Upper lobe of left lung (tissue), 4 donors: Measurements from ENCODE around the gene PCSK6.

ENCODE experiments used
- EP300 ChIP-seq, 4 donors: sonication (generic); formaldehyde crosslinking; IDR thresholded peaks; one replicate each; pipeline ENCODE4 v1.5.1; 2017; ENCODE audit warnings: antibody characterized with exemption in 4 of 4, control low read depth in 2 of 4
- POLR2AphosphoS5 ChIP-seq, 2 donors: sonication (generic); formaldehyde crosslinking; IDR thresholded peaks; one replicate each; pipeline ENCODE4 v1.5.1; 2017; ENCODE audit warnings: antibody characterized with exemption in 2 of 2
- TF ChIP-seq, protein P1 (sequence below), 6 experiments: fragments of 450-650 bp in 4 of 6; fragments of 200-600 bp in 2 of 6; sonication (generic) in 2 of 6; IDR thresholded peaks; one replicate each; pipeline ENCODE4 v1.5.1; 2016 to 2019; ENCODE audit warnings: antibody characterized with exemption in 6 of 6

DNA sequence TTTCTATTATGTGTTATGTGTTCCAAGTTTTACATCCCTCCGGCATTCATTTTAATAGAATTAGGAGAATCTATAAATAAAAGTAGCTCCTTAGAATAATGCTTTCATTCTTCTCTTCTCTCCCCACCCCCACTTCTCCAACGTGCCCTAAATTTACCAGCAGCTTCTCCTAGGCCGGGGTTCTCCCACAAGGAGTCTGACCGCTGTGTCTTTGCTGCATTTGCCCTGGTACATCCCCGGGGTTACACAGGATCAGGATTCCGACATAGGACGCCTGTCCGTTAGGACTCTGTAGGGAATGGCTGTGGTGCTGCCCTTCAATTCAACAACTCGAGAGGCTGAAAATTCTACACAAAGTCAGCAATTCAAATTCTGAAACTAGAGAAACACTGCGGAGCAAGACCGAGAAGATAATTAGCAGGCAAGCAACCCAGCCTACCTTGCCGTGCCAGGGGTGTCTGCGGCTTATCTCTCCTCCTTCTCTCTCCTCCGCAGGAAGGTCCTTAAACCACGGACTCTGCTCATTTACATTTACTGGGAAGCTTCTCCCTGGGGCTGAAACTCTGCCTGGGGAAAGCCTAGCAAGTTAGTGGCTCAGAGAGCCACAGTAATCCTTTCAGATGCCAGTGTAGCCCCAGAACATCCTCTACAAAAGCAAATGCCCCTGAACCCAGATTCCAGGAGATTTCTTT lies 18.8 kb downstream of the PCSK6 start:
- no peak for TF ChIP-seq EP300 (IDR thresholded peaks at IDR 0.05)
- TF ChIP-seq POLR2AphosphoS5 (IDR thresholded peaks at IDR 0.05): no peak
- TF ChIP-seq, protein P1, sequence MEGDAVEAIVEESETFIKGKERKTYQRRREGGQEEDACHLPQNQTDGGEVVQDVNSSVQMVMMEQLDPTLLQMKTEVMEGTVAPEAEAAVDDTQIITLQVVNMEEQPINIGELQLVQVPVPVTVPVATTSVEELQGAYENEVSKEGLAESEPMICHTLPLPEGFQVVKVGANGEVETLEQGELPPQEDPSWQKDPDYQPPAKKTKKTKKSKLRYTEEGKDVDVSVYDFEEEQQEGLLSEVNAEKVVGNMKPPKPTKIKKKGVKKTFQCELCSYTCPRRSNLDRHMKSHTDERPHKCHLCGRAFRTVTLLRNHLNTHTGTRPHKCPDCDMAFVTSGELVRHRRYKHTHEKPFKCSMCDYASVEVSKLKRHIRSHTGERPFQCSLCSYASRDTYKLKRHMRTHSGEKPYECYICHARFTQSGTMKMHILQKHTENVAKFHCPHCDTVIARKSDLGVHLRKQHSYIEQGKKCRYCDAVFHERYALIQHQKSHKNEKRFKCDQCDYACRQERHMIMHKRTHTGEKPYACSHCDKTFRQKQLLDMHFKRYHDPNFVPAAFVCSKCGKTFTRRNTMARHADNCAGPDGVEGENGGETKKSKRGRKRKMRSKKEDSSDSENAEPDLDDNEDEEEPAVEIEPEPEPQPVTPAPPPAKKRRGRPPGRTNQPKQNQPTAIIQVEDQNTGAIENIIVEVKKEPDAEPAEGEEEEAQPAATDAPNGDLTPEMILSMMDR (IDR thresholded peaks at IDR 0.05): no peak
